Measurements from ENCODE around the gene JUP.
A peak's percentile ranks its signal among the peaks of the same experiment; 100 is the strongest.

JUP gene

DNA sequence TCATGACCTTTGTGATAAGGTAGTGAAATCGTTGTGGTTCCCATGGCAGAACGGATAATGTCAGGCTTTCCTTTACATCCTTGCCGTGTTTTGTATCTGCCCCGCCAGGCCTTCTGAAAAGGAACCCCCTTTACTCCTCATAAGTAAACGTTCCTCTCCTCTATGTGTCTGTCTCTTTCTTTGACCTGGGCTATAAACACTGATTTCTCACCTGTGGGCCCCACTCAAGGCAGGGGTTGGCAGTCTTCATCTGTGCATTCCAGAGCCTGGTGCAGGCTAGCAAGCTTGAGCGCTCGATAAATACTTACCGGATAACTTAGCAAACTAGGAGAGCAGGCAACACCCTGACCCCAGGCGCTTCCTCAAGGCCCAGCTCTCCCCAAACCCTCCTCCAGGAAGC lies 44.8 kb downstream of the JUP start:
- TF ChIP-seq, protein P1, sequence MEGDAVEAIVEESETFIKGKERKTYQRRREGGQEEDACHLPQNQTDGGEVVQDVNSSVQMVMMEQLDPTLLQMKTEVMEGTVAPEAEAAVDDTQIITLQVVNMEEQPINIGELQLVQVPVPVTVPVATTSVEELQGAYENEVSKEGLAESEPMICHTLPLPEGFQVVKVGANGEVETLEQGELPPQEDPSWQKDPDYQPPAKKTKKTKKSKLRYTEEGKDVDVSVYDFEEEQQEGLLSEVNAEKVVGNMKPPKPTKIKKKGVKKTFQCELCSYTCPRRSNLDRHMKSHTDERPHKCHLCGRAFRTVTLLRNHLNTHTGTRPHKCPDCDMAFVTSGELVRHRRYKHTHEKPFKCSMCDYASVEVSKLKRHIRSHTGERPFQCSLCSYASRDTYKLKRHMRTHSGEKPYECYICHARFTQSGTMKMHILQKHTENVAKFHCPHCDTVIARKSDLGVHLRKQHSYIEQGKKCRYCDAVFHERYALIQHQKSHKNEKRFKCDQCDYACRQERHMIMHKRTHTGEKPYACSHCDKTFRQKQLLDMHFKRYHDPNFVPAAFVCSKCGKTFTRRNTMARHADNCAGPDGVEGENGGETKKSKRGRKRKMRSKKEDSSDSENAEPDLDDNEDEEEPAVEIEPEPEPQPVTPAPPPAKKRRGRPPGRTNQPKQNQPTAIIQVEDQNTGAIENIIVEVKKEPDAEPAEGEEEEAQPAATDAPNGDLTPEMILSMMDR (IDR thresholded peaks at IDR 0.05; ENCODE audit: low read depth, low read length) = no peak
- H3K4me3 ChIP-seq (ENCODE audit: low read depth, low read length) = no peak overlapping the region

DNA sequence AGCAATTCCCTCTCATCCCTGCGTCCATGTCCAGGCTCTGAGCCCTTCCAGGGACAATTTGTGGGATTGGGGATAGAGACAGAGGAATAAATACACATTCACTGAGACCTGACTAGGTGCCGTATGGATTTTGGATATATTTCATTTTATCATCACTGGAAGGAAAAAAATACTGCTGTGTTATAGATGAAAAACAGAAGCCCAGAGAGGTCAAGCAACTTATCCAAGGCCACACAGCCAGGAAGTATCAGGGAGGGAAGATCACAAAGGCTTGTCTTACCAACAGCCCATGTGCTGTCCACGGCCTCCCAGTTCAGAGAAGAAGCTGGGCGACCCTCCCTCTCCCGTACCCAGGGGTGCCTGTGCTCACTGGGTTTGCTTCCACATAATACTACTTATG lies 46.0 kb downstream of the JUP start:
- H3K4me3 ChIP-seq (ENCODE audit: low read depth, low read length) = no peak overlapping the region
- TF ChIP-seq, protein P1 (IDR thresholded peaks at IDR 0.05; ENCODE audit: low read depth, low read length) = no peak

DNA sequence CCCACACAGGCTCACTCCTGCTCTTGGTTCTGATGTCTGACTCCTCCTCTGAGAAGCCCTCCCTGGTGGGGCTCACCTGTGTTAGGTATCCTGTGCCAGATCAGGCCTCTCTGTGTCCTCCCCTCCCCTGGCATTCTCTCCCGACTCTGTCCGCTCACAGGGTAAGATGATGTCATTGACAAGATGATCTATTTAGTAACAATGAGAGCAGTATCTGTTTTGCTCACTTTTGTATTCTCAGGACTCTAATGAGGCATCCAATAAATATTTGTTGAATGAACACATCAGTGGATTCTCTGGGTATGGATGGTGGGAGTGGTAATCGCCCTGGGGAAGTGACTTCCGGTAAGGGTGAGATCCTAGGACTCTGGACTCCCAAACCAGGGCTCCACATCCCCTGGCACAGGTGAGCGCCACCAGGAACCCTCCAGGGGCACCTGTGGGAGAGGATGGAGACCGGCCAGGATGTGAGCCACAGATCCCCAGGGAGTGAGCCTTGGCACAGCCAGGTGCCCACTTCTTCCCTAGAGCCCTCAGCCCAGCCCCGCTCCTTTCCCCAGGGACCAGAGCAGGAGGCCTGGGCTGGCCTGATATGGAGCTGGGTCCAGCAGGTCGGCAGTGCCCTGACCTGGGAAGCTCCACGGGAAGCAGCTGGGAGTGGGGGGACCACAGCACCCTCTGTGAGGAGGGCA lies 46.7 kb downstream of the JUP start:
- TF ChIP-seq, protein P1 (IDR thresholded peaks at IDR 0.05; ENCODE audit: low read depth, low read length) = no peak

DNA sequence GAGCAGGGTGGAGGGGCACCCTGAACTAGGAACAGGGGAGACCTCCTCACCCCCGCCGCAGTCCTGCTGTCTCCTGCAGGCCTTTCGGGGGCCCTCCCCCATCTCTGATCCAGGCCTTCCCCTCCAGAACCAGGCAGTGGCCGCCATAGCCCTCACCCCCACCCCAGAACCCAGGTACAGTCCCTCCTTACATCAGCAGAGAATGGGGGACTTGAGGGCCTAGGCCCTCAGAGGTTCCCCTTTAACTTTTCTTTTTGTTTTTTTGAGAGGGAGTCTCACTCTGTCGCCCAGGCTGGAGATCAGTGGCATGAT lies 47.8 kb downstream of the JUP start:
- H3K4me3 ChIP-seq (ENCODE audit: low read depth, low read length) = no peak overlapping the region
- TF ChIP-seq, protein P1 (IDR thresholded peaks at IDR 0.05; ENCODE audit: low read depth, low read length) = no peak

More for the DNA sequence above, 46.7 kb downstream of the JUP start:
- no peak overlapping the region for H3K4me3 ChIP-seq (ENCODE audit: low read depth, low read length)

DNA sequence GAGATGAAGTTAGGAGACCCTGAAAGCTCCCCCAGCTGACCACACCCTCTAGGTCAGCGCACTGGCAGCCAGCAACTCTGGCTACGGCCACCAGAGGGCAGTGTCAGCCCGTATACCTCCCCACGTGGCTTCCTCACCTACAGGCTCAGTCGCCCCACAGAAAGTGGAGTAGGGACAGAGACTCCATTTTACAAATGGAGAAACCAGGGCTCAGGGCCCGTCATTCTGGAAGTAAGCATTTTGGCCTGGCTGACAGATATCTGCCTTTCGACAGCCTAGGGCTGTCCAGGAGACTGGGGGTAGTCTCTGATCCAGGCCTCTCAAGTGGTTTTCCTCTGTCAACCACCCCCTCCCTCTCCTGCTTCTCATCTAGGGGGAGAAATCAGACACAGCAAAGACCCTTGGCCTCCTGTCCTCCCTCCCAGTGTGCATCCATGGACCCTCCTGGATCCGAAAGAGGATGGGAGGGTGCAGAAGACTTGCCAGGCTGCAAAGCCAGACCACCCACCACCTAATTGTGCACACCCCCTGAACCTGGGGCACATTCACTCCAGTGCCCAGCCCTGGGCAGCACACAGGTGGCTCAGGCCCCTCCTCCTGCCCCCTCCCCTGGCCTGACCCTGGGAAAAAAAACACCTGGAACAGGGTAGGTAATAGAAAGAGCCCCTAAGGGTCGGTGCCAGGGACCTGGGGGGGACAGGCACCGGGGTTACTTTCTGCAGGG lies 48.3 kb downstream of the JUP start:
- TF ChIP-seq, protein P1 (IDR thresholded peaks at IDR 0.05; ENCODE audit: low read depth, low read length) = peak; percentile 96
- H3K4me3 ChIP-seq (ENCODE audit: low read depth, low read length) = no peak overlapping the region

DNA sequence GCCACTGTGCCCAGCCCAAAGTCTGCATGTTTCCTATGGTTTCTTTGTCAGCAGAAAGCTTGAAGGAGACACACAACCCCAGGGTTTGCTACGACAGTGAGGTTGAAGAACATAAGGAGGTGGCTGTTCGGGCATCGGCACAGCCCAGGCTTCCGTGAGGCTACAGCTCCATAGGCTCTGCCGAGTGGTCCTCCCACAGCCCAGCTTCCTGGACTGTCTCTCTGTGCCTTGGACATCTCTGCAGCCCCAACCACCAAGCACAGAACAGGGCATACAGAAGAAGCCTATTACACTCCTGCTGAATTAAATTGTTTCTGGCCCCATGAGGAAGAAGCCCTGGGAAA lies 48.9 kb downstream of the JUP start:
- TF ChIP-seq, protein P1 (IDR thresholded peaks at IDR 0.05; ENCODE audit: low read depth, low read length) = no peak
- H3K4me3 ChIP-seq (ENCODE audit: low read depth, low read length) = no peak overlapping the region

DNA sequence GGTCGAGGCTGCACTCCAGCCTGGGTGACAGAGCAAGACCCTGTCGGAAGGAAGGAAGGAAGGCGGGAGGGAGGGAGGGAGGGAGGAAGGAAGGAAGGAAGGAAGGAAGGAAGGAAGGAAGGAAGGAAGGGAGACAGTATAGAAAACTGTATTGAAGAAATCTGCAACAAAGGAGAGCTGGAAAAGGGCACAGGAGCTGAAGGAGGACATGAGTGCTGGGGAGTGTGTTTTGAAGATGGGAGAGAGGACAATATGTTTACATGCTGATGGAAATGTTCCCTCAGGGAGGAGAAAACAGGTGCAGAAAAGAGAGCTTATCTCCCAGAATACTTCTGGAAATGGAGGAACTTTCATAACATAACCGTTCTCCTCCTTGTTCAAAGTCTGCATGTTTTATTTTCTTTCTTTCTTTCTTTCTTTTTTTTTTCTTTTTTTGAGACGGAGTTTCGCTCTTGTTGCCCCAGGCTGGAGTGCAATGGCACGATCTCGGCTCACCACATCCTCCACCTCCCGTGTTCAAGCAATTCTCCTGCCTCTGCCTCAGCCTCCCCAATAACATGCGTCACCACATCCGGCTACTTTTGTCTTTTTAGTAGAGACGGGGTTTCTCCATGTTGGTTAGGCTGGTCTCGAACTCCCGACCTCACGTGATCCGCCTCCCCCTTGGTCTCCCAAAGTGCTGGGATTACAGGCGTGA lies 49.4 kb downstream of the JUP start:
- TF ChIP-seq, protein P1 (IDR thresholded peaks at IDR 0.05; ENCODE audit: low read depth, low read length) = no peak
- no peak overlapping the region for H3K4me3 ChIP-seq (ENCODE audit: low read depth, low read length)
